A549 (cell line): ENCODE measurements around the gene TTYH3. TPM values are rescaled to one million over a fixed set of nuclear protein-coding genes. Genes with fewer than 3 reads are reported as not detected.

Experiments
- ATAC-seq, 2 experiments: fragments of 200-7000 bp in 1 of 2; fragments of >200 bp in 1 of 2; cut with Nextera tagmentation in 1 of 2; cut with Tn5 transposase in 1 of 2; 3 replicates each; pipeline versions ENCODE4 v1.8.0 to v1.9.1; 2018 to 2020; ENCODE audit warnings: mild to moderate bottlenecking in 1 of 2, moderate library complexity in 1 of 2
- CTCF ChIA-PET: fragments of 300-600 bp; sonication (Branson Sonifier 250); formaldehyde crosslinking; extraction: SDS; loops from one replicate; lab custom pipeline; 2021; ENCODE audit warnings: antibody characterized with exemption, inconsistent platforms; lab: Yijun Ruan, JAX
- POLR2A ChIA-PET: fragments of 350-600 bp; formaldehyde crosslinking; extraction: SDS; loops from one replicate; lab custom pipeline; 2021; ENCODE audit warnings: antibody characterized with exemption, inconsistent platforms; lab: Yijun Ruan, JAX
- DNase-seq, 2 experiments: peaks; one replicate each; pipeline versions ENCODE4 v3.0.0 to v3.0.0-alpha.2; 2011 to 2016; ENCODE audit warnings: low read depth in 1 of 2, low spot score in 1 of 2
- FAIRE-seq: peaks from 2 replicates; lab custom pipeline; 2011; peaks lifted over from hg19 to GRCh38; lab: Jason Lieb, UNC
- H3K27ac ChIP-seq, 2 experiments: fragments of >200 bp; sonication (Bioruptor Twin); formaldehyde crosslinking; 3 replicates each; pipeline ENCODE4 v1.5.1; 2016 to 2017
- H3K4me1 ChIP-seq: fragments of >200 bp; sonication (Bioruptor Twin); formaldehyde crosslinking; 3 replicates; pipeline ENCODE4 v1.6.1; 2016
- H3K4me2 ChIP-seq: fragments of >200 bp; sonication (Bioruptor Twin); formaldehyde crosslinking; 3 replicates; pipeline ENCODE4 v1.6.1; 2016
- H3K4me3 ChIP-seq: fragments of >200 bp; sonication (Bioruptor Twin); formaldehyde crosslinking; 3 replicates; pipeline ENCODE4 v1.5.1; 2016
- H3K9me3 ChIP-seq: fragments of >200 bp; sonication (Bioruptor Twin); formaldehyde crosslinking; 3 replicates; pipeline ENCODE4 v1.6.1; 2016
- BCL3 ChIP-seq: fragments of >200 bp; sonication (Bioruptor Twin); formaldehyde crosslinking; IDR thresholded peaks from 3 replicates; pipeline ENCODE4 v1.6.1; 2016
- EHMT2 ChIP-seq: fragments of 200-600 bp; sonication (generic); IDR thresholded peaks from 2 replicates; pipeline ENCODE4 v1.6.1; 2016; ENCODE audit warnings: antibody characterized with exemption, low read depth, mild to moderate bottlenecking, moderate library complexity
- ELK1 ChIP-seq: fragments of 150-350 bp; IDR thresholded peaks from 2 replicates; pipeline ENCODE4 v1.6.1; 2014; ENCODE audit warnings: low read depth, mild to moderate bottlenecking, low read length
- EP300 ChIP-seq, 2 experiments: fragments of >200 bp; sonication (Bioruptor Twin); formaldehyde crosslinking; IDR thresholded peaks; 2 replicates in 1 of 2; 3 replicates in 1 of 2; pipeline ENCODE4 v1.6.1; 2016 to 2017
- FOSB ChIP-seq: fragments of 250-450 bp; sonication (Bioruptor Pico); IDR thresholded peaks from 2 replicates; pipeline ENCODE4 v1.5.0; 2020; ENCODE audit warnings: mild to moderate bottlenecking, moderate library complexity
- HOXB13 ChIP-seq: fragments of 250-450 bp; sonication (Bioruptor Pico); IDR thresholded peaks from 2 replicates; pipeline ENCODE4 v1.5.0; 2020; ENCODE audit warnings: low read depth, mild to moderate bottlenecking, moderate library complexity
- HOXB5 ChIP-seq: fragments of 250-450 bp; sonication (Bioruptor Pico); IDR thresholded peaks from 2 replicates; pipeline ENCODE4 v1.5.0; 2020; ENCODE audit warnings: mild to moderate bottlenecking, moderate library complexity
- KDM1A ChIP-seq: fragments of 200-600 bp; sonication (generic); IDR thresholded peaks from 2 replicates; pipeline ENCODE4 v1.6.1; 2016; ENCODE audit warnings: low read depth, mild to moderate bottlenecking
- MAZ ChIP-seq: fragments of 150-350 bp; IDR thresholded peaks from 2 replicates; pipeline ENCODE4 v1.6.1; 2014; ENCODE audit warnings: antibody characterized with exemption, low read depth, low read length, borderline replicate concordance
- MYC ChIP-seq: IDR thresholded peaks from 2 replicates; pipeline ENCODE4 v1.6.1; 2012; ENCODE audit warnings: mild to moderate bottlenecking, inconsistent platforms, low read length, improper control_type of control experiment, borderline replicate concordance
- NPAS2 ChIP-seq: fragments of 250-450 bp; sonication (Bioruptor Pico); IDR thresholded peaks from 2 replicates; pipeline ENCODE4 v1.8.0; 2022; ENCODE audit warnings: mild to moderate bottlenecking, moderate library complexity, borderline replicate concordance
- POLR2A ChIP-seq: IDR thresholded peaks from 2 replicates; pipeline ENCODE4 v1.6.1; 2012; ENCODE audit warnings: mild to moderate bottlenecking, low read length
- POLR2AphosphoS2 ChIP-seq: conservative IDR thresholded peaks from 2 replicates; pipeline ENCODE4 v1.6.1; 2012; ENCODE audit warnings: low read length, improper control_type of control experiment, inconsistent platforms
- RCOR1 ChIP-seq: fragments of 150-350 bp; IDR thresholded peaks from 2 replicates; pipeline ENCODE4 v1.6.1; 2014; ENCODE audit warnings: antibody characterized with exemption, low read length, low read depth
- REST ChIP-seq: fragments of 200-600 bp; sonication (generic); IDR thresholded peaks from 2 replicates; pipeline ENCODE4 v1.6.1; 2016; ENCODE audit warnings: antibody characterized with exemption, mild to moderate bottlenecking, moderate library complexity
- TP53 ChIP-seq: fragments of 250-450 bp; sonication (Bioruptor Pico); IDR thresholded peaks from 2 replicates; pipeline ENCODE4 v1.5.0; 2021; ENCODE audit warnings: mild to moderate bottlenecking, moderate library complexity
- ZFP36 ChIP-seq: fragments of 450-650 bp; IDR thresholded peaks from 2 replicates; pipeline ENCODE4 v1.6.1; 2014; ENCODE audit warnings: borderline replicate concordance; ENCODE audit not compliant: partially characterized antibody
- WGBS: methylation state at CpG from one replicate; pipeline ENCODE4 v1.1.6; 2017; ENCODE audit errors: missing lambda C conversion rate; 5-methylcytosine and 5-hydroxymethylcytosine counted together
- polyA plus RNA-seq, 4 experiments: library from polyadenylated mRNA; depleted of rRNA in 3 of 4; stranded (reverse); fragments of >200 nt; fragmentation: RNase III in 1 of 4; extraction: RNeasy Plus Mini Kit Qiagen cat#74134 plus additional on column Dnase treatment in 1 of 4; gene quantifications; 2 replicates in 3 of 4; 3 replicates in 1 of 4; pipeline ENCODE4 v1.2.3, GENCODE V29; 2011 to 2017

The TTYH3 gene
- polyA plus RNA-seq, 2 of the 4 experiments (the other 2 are of a cell fraction): 11.3 to 43.6 TPM

DNA sequence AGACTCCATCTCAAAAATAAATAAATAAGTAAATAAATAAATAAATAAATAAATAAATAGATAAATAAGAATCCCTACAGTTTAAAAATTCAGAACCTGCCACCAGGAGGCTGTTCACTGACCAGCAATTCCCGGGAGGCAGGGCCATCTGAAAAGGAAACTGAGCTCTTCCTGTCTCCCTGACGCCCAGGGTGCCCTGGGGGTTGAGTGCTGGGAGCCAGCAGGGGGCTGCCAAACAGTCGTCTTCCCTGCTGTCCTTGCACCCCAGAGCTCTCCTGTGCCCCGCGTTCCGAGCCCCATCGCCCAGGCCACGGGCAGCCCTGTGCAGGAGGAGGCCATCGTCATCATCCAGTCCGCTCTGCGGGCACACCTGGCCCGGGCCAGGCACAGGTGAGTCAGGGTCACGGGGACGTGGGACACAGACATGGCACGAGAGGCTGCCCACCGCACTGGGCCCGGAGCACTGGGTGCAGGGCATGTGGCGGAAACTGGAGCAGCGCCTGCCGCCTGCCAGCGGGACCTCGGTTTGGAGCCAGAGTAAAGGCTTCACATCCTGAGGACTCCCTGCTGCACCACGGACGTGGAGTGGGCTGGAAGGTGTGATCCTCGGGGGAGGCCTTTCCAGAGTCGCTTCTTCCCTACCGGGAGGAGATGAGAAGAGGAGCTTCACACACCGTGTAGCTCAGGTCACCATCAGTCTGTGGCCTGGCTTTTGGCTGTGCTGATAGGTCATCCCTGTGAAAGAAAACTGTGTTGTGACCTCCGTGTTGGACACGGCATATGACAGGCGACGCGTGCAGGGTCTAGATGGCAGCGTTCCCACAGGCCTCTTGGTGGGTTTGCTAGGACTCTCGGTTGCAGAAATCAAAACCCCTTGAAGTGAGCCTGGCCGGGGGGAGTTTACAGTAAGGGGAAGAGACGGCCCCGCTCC, 25.9 kb upstream of the TTYH3 start:
- Histone ChIP-seq H3K4me3 (no peak overlapping the region), H3K27ac (no peak overlapping the region), H3K4me1 (no peaks in the 10 kb centered on the region), H3K4me2 (no peak overlapping the region), H3K9me3 (no peaks in the 10 kb centered on the region)
- no peak for FAIRE-seq
- ChIA-PET POLR2A (no interaction called here), CTCF (interaction anchor here (1.4 to 1.8 kb wide), 4 partner anchors 8 to 154 kb away, joined by 4 to 5 read pairs (median 4); no protein-coding TSS in a partner anchor)
- DNase-seq: no peak
- no peak for TF ChIP-seq ZFP36
- no peak for TF ChIP-seq EP300 (IDR thresholded peaks at IDR 0.05)
- TF ChIP-seq MYC: no peak
- no peak for TF ChIP-seq ELK1
- TF ChIP-seq HOXB13: no peak
- no peak for TF ChIP-seq POLR2A
- TF ChIP-seq NPAS2 (CRISPR knock-in tag): no peak
- no peak for TF ChIP-seq BCL3
- WGBS: 93% methylated on average over 32 of the region's 38 CpGs
- no peak for ATAC-seq

DNA sequence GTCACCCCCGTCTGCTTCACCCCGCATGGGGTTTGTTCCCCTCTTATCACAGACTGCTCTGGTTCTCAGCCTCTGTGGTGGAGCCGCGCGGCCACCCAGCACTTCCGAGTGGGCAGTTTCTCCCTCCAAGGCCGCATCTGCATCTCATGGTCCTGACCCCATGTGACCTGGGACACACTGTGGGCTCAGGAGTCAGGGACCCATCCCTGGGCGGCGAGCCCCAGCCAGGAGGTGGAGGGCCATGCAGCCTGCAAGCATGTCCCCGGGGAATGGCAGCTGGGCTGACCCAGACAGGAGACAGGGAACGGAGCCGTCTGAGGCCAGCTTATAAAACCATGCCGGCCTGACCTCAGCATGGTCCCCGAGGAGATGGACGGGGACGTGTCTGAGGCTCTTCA, 25.2 kb upstream of the TTYH3 start:
- DNase-seq (no peak), ATAC-seq (no peak), FAIRE-seq (no peak)
- POLR2A ChIA-PET: no interaction called here
- Histone ChIP-seq H3K4me1 (no peaks in the 10 kb centered on the region), H3K9me3 (no peaks in the 10 kb centered on the region), H3K4me3 (no peak overlapping the region), H3K4me2 (no peak overlapping the region), H3K27ac (no peak overlapping the region)
- CTCF ChIA-PET: interaction anchor here (1.1 to 1.8 kb wide), 3 partner anchors 21 to 154 kb away, joined by 3 to 4 read pairs (median 4); no protein-coding TSS in a partner anchor
- 91% methylated on average over 14 of the region's 16 CpGs for WGBS
- TF ChIP-seq NPAS2 (CRISPR knock-in tag): no peak
- TF ChIP-seq MAZ: no peak
- no peak for TF ChIP-seq HOXB5 (CRISPR knock-in tag)
- TF ChIP-seq TP53 (CRISPR knock-in tag): no peak
- TF ChIP-seq REST: no peak
- TF ChIP-seq EHMT2: no peak
- no peak for TF ChIP-seq ZFP36
- no peak for TF ChIP-seq FOSB
- no peak for TF ChIP-seq RCOR1
- no peak for TF ChIP-seq KDM1A
- no peak for TF ChIP-seq POLR2AphosphoS2
